IMR-90 (cell line): ENCODE measurements around the gene OST4. TPM values are rescaled to one million over a fixed set of nuclear protein-coding genes. Genes with fewer than 3 reads are reported as not detected.

Experiments
- ATAC-seq: fragments of 200-7000 bp; cut with Tn5 transposase; 2 replicates; pipeline ENCODE4 v1.9.1; 2020; ENCODE audit warnings: low read depth, mild to moderate bottlenecking, moderate library complexity
- BruUV-seq: library from RNA; stranded (reverse); fragments of 400-500 nt; replicated peaks from 2 replicates; lab custom pipeline; 2021; lab: Mats Ljungman, UMichigan
- CTCF ChIA-PET: fragments of 300-600 bp; formaldehyde crosslinking; extraction: SDS; loops from one replicate; lab custom pipeline; 2021; ENCODE audit warnings: antibody characterized with exemption; lab: Yijun Ruan, JAX
- POLR2A ChIA-PET: fragments of 300-600 bp; sonication (Branson Sonifier 250); formaldehyde crosslinking; loops from one replicate; lab custom pipeline; 2022; ENCODE audit warnings: antibody characterized with exemption; ENCODE audit not compliant: unreplicated experiment; lab: Charles Lee
- DNase-seq: peaks from one replicate; pipeline ENCODE4 v3.0.0; 2013
- H2AFZ ChIP-seq: replicated peaks from 2 replicates; pipeline ENCODE3; 2013; ENCODE audit warnings: low read length, mild to moderate bottlenecking; ENCODE audit not compliant: poor library complexity
- H2AK5ac ChIP-seq: 2 replicates; pipeline ENCODE4 v1.6.1; 2013; ENCODE audit warnings: low read depth, low read length, inconsistent platforms
- H2AK9ac ChIP-seq: replicated peaks from 2 replicates; pipeline ENCODE3; 2013; ENCODE audit warnings: mild to moderate bottlenecking, low read depth, low read length, moderate library complexity; ENCODE audit not compliant: poor library complexity
- H2BK120ac ChIP-seq: 2 replicates; pipeline ENCODE4 v1.6.1; 2013; ENCODE audit warnings: low read depth, low read length, inconsistent platforms
- H2BK15ac ChIP-seq: 3 replicates; pipeline ENCODE4 v1.6.1; 2013; ENCODE audit warnings: low read depth, low read length, inconsistent platforms
- H2BK20ac ChIP-seq: 2 replicates; pipeline ENCODE4 v1.6.1; 2013; ENCODE audit warnings: low read depth, mild to moderate bottlenecking, inconsistent platforms, low read length, moderate library complexity
- H2BK5ac ChIP-seq: 2 replicates; pipeline ENCODE4 v1.6.1; 2013; ENCODE audit warnings: mild to moderate bottlenecking, low read depth, low read length, inconsistent platforms; ENCODE audit not compliant: poor library complexity, severe bottlenecking
- H3K14ac ChIP-seq: replicated peaks from 2 replicates; pipeline ENCODE4 v1.6.1; 2013; ENCODE audit warnings: low read depth, low read length, inconsistent platforms
- H3K18ac ChIP-seq: 2 replicates; pipeline ENCODE4 v1.6.1; 2013; ENCODE audit warnings: low read depth, low read length, control low read depth
- H3K23ac ChIP-seq: 2 replicates; pipeline ENCODE4 v1.6.1; 2013; ENCODE audit warnings: low read depth, low read length, inconsistent platforms
- H3K27ac ChIP-seq: 2 replicates; pipeline ENCODE4 v1.5.1; 2013; ENCODE audit warnings: mild to moderate bottlenecking, control low read depth, low read length; ENCODE audit not compliant: insufficient read depth
- H3K27me3 ChIP-seq: 2 replicates; pipeline ENCODE4 v1.6.1; 2013; ENCODE audit warnings: low read length; ENCODE audit not compliant: control insufficient read depth, insufficient read depth
- H3K36me3 ChIP-seq: 2 replicates; pipeline ENCODE4 v1.6.1; 2013; ENCODE audit warnings: low read length, mixed read lengths; ENCODE audit not compliant: control insufficient read depth, insufficient read depth
- H3K4ac ChIP-seq: 2 replicates; pipeline ENCODE4 v1.6.1; 2013; ENCODE audit warnings: low read depth, low read length, inconsistent platforms
- H3K4me1 ChIP-seq: 2 replicates; pipeline ENCODE4 v1.6.1; 2013; ENCODE audit warnings: low read length, mixed read lengths; ENCODE audit not compliant: control insufficient read depth, insufficient read depth
- H3K4me2 ChIP-seq: 2 replicates; pipeline ENCODE4 v1.6.1; 2013; ENCODE audit warnings: low read depth, mild to moderate bottlenecking, control low read depth, low read length, moderate library complexity
- H3K4me3 ChIP-seq: 2 replicates; pipeline ENCODE4 v1.5.1; 2013; ENCODE audit warnings: low read depth, mild to moderate bottlenecking, control low read depth, low read length, moderate library complexity; ENCODE audit not compliant: insufficient read depth
- H3K56ac ChIP-seq: 2 replicates; pipeline ENCODE4 v1.6.1; 2013; ENCODE audit warnings: low read length, inconsistent platforms; ENCODE audit not compliant: insufficient read depth; ENCODE audit errors: extremely low read depth
- H3K79me1 ChIP-seq, 2 experiments: 2 replicates each; pipeline ENCODE4 v1.6.1; 2013; ENCODE audit warnings: low read length in 2 of 2, inconsistent platforms in 1 of 2, low read depth in 1 of 2
- H3K9ac ChIP-seq: 2 replicates; pipeline ENCODE4 v1.6.1; 2013; ENCODE audit warnings: low read depth, low read length, control low read depth
- H3K9me1 ChIP-seq: 2 replicates; pipeline ENCODE4 v1.6.1; 2013; ENCODE audit warnings: low read length, inconsistent platforms; ENCODE audit not compliant: insufficient read depth
- H3K9me3 ChIP-seq: 2 replicates; pipeline ENCODE4 v1.6.1; 2013; ENCODE audit warnings: low read length; ENCODE audit not compliant: control insufficient read depth, insufficient read depth
- H4K20me1 ChIP-seq: 2 replicates; pipeline ENCODE4 v1.6.1; 2013; ENCODE audit warnings: low read length, inconsistent platforms; ENCODE audit not compliant: insufficient read depth
- H4K5ac ChIP-seq: 2 replicates; pipeline ENCODE4 v1.6.1; 2013; ENCODE audit warnings: mild to moderate bottlenecking, low read depth, low read length, control low read depth
- H4K8ac ChIP-seq, 2 experiments: 2 replicates each; pipeline ENCODE4 v1.6.1; 2013; ENCODE audit warnings: low read depth in 2 of 2, low read length in 2 of 2, control low read depth in 1 of 2, inconsistent platforms in 1 of 2
- H4K91ac ChIP-seq: 2 replicates; pipeline ENCODE4 v1.6.1; 2013; ENCODE audit warnings: low read depth, low read length, inconsistent platforms; ENCODE audit not compliant: insufficient read depth
- CEBPB ChIP-seq: IDR thresholded peaks from 2 replicates; pipeline ENCODE4 v1.6.1; 2012; ENCODE audit warnings: low read depth, low read length, improper control_type of control experiment
- CHD1 ChIP-seq: IDR thresholded peaks from 2 replicates; pipeline ENCODE4 v1.6.1; 2012; ENCODE audit warnings: low read depth, low read length, improper control_type of control experiment
- MAFK ChIP-seq: IDR thresholded peaks from 2 replicates; pipeline ENCODE4 v1.6.1; 2012; ENCODE audit warnings: low read depth, low read length, improper control_type of control experiment
- POLR2A ChIP-seq: IDR thresholded peaks from 2 replicates; pipeline ENCODE4 v1.6.1; 2012; ENCODE audit warnings: mild to moderate bottlenecking, low read depth, low read length
- WGBS, 2 experiments: methylation state at CpG; one replicate each; pipeline versions ENCODE4 v1.1.5 to v1.1.7; 2013; ENCODE audit warnings: missing lambda C conversion rate in 2 of 2; ENCODE audit not compliant: insufficient read length in 1 of 2; ENCODE audit errors: extremely low coverage in 2 of 2; 5-methylcytosine and 5-hydroxymethylcytosine counted together
- dilution Hi-C: fragments of 300-500 bp; cut with HindIII; formaldehyde crosslinking; loops from one replicate; pipeline ENCODE4 v1.14.3; 2018; ENCODE audit warnings: low sequenced_read_pairs; ENCODE audit not compliant: unreplicated experiment
- in situ Hi-C: fragments of 300-500 bp; cut with MboI; formaldehyde crosslinking; loops from 3 replicates; pipeline ENCODE4 v1.14.3; 2019; ENCODE audit warnings: low sequenced_read_pairs, inconsistent platforms, mixed read lengths
- intact Hi-C: fragments of 100-400 bp; cut with micrococcal nuclease; formaldehyde crosslinking; loops from 2 replicates; pipeline ENCODE4 v1.10.0; 2022
- polyA plus RNA-seq, 3 experiments: library from polyadenylated mRNA; depleted of rRNA; stranded (reverse); fragments of >200 nt; gene quantifications; 2 replicates each; pipeline ENCODE4 v1.2.3, GENCODE V29; 2012; ENCODE audit warnings: low replicate concordance in 1 of 3
- total RNA-seq: library from RNA; depleted of rRNA; stranded (reverse); fragments of >200 nt; gene quantifications from 2 replicates; pipeline ENCODE4 v1.2.3, GENCODE V29; 2012

OST4 gene
- total and polyA plus RNA-seq, 2 of the 4 experiments (the other 2 are of a cell fraction): 386 to 806 TPM

GRCh38 chr2:27095745-27096651 is 24.5 kb upstream of the OST4 start:
- no peak overlapping the region for H2BK5ac ChIP-seq
- H4K20me1 ChIP-seq: no peaks in the 10 kb centered on the region; the same call in 1 of the 2 replicates
- in situ Hi-C loops (loop anchor here (5.0 kb wide), 1 partner anchor 186 kb away; the partner anchor contains the start of gene TRIM54), dilution Hi-C loops (no loop called here), intact Hi-C loops (no loop called here)
- no peak overlapping the region for H3K14ac ChIP-seq
- H3K79me1 ChIP-seq: no peaks in the 10 kb centered on the region
- no CpG with 5 or more reads among the region's 18 CpGs for WGBS, 2 experiments
- H2AK9ac ChIP-seq: peak overlapping the region; percentile 63
- H4K8ac ChIP-seq: peak overlapping the region; percentile 76 to 94
- CTCF ChIA-PET: no interaction called here
- POLR2A ChIA-PET: interaction anchor here (0.6 kb wide), 1 partner anchor 197 kb away, joined by 13 read pairs; no protein-coding TSS in a partner anchor
- H3K4me3 ChIP-seq: no peak overlapping the region
- no peaks in the 10 kb centered on the region for H3K9me3 ChIP-seq
- H3K9ac ChIP-seq: no peak overlapping the region; the same call in 1 of the 2 replicates
- peak overlapping the region; percentile 98 for H2AFZ ChIP-seq
- H4K91ac ChIP-seq: no peak overlapping the region
- 0 out of 2 replicates have a peak, but pooled peaks cover 3% of the 10 kb centered on the region for H3K4me1 ChIP-seq
- DNase-seq (peak; percentile 57), ATAC-seq (peak; percentile 88)
- no peak overlapping the region for H3K23ac ChIP-seq
- peak overlapping the region; percentile 20; the same call in 1 of the 2 replicates for H2AK5ac ChIP-seq
- no peak for TF ChIP-seq POLR2A
- 0 out of 2 replicates have a peak, but pooled peaks have one; percentile 30 for TF ChIP-seq CEBPB
- no peak for TF ChIP-seq CHD1
- no peak for TF ChIP-seq MAFK
- H3K4me2 ChIP-seq: peak overlapping the region; percentile 84
- no peaks in the 10 kb centered on the region for H3K36me3 ChIP-seq
- H3K27me3 ChIP-seq: peaks cover 2% of the 10 kb centered on the region; the same call in 1 of the 2 replicates
- H3K27ac ChIP-seq: no peak overlapping the region
- no peak overlapping the region for H2BK120ac ChIP-seq
- no peak overlapping the region for H2BK15ac ChIP-seq
- no TSS peak for BruUV-seq
- H3K18ac ChIP-seq: no peak overlapping the region
- H4K5ac ChIP-seq: peak overlapping the region; percentile 92
- no peak overlapping the region for H3K56ac ChIP-seq
- H2BK20ac ChIP-seq: no peak overlapping the region
- no peak overlapping the region for H3K4ac ChIP-seq
- H3K9me1 ChIP-seq: peaks cover 7% of the 10 kb centered on the region; the same call in 1 of the 2 replicates
